Hematopoietic multipotent progenitor cell treated with erythropoietin and hydrocortisone succinate and interleukin-3 and kit ligand, for 15 days (in vitro differentiated cells): Measurements from ENCODE around the gene KIF2A.
A peak's percentile ranks its signal among the peaks of the same experiment; 100 is the strongest.
"Not testable (repeated sequence)": the region's sequence is repeated elsewhere in the genome, so short reads cannot be mapped to it uniquely, and the experiment has no call there.

Experiments used
- DNase-seq: peaks from one replicate; pipeline ENCODE4 v3.0.0-alpha.2; 2015; ENCODE audit warnings: low spot score

The KIF2A gene

DNA sequence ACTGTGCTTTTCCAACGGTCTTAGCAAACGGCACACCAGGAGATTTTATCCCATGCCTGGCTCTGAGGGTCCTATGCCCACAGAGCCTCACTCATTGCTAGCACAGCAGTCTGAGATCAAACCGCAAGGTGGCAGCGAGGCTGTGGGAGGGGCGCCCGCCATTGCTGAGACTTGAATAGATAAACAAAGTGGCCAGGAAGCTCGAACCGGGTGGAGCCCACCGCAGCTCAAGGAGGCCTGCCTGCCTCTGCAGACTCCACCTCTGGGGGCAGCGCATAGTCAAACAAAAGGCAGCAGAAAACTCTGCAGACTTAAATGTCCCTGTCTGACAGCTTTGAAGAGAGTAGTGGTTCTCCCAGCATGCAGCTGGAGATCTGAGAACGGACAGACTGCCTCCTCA, 14.2 kb upstream of the KIF2A start:
- DNase-seq = not testable (repeated sequence)

DNA sequence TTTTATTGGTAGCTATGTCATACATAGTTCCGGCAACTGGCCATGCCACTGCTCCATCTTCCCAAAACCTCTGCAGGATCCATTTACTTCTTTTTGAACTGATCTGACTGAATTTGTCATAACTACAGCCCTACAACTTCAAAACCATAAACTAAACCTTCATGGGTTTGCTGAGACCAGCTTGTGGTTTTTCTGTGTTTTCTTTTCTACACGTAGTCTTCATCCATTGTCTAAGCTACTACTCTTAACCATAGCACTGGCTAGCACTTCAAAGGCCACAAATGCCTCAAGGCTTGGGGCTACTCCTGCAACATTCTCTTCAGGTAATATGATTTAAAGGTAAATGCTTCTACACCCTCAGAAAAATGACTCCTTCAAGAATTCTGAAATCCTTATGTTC, 9.0 kb upstream of the KIF2A start:
- DNase-seq = no peak

DNA sequence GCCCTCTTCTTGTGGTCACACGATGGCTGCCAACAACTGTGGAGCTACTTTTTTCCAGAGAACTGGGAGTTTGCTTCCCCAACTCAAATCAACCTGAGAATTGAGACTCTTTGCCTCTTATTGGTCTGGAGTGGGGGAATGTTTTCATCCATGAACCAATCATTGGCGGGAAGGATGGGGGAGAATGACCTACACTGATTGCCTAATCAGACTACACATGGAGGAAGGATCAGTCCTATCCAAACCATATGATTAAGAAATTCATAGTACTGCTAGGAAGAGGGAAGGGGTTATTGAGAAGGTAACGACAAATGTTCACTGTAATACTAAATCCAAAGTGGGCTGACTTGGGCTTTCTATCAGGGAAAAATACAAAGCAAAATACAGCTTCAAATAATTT, 7.9 kb upstream of the KIF2A start:
- no peak for DNase-seq

DNA sequence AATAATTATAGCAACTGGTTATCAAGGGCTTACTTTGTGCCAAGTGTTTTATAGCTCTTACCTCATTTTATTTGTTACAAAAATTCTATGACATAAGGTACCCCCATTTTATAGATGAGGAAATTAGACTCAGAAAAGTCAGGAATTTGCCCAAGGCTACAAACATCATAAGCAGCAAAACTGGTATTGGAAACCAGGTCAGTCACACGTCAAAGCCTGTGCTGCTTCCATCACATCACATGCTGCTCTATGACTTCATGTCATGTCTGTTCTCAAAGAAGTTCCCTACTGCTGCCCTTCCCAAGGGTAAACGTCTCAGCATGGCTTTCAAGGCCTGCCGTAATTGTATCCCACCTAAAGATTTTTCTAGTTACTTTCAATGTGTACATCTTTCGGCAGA, 6.9 kb upstream of the KIF2A start:
- no peak for DNase-seq

DNA sequence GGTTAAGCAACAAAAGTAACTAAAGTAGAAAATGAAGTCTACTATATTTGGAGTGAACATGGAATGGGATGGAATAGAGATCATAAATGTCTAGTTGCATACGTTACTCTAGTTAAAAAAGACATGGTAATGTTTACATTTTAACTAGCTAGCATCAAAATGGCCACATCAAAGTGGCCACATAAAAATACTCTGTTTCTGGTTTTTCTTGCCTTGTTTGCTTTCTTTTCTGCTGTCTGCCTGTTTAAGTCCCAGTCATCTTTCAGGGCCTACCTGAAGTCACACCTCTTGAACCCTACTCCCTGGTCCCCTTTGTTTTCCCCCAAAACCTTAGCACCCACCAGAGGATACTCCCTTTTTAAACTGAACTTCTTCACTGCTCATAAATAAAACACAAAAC, 6.4 kb upstream of the KIF2A start:
- DNase-seq = no peak

DNA sequence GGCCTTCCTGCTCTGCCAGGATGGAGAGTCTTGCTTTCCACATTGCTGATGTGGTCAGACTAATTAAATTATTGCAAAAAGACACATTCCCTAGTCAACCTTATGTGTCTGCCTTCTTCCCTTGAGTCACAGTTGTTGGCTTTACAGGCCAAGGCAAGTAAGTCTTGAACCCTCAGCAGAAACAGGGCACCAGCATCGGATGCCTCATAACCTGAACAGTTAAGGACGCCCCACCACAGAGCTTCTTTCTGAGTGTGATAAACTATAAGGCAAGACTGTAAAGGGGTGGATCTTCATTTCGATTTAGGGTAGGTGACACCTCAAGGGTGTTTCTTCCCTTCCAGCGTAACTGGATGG, 670 bp upstream of the KIF2A start:
- no peak for DNase-seq

DNA sequence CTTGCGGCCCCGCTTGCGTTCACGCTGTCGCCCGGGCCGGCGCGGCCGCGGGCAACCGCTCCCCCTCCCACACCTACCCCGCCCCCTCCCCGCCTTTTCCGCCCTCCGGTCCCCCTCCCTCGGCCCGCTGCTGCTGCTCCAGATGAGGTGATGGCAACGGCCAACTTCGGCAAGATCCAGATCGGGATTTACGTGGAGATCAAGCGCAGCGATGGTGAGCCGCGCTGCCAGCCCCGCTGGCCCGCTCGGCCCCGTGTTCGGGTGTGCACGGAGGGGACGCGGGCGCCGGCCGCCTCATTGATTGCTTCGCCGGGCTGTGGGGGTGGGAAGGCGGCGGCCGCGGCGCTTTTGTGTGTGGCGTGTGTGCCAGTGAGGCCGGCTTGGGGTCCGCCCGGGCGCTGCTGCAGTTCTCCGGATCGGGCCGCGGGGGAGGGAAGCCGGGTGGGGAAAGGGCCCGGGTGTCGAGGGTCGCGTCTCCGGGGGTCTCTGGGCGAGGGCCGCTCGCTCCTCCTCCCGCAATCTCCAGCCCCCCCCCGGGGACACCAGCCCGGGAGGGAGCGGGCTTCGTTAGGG, 403 bp downstream of the KIF2A start:
- peak; percentile 30 for DNase-seq

DNA sequence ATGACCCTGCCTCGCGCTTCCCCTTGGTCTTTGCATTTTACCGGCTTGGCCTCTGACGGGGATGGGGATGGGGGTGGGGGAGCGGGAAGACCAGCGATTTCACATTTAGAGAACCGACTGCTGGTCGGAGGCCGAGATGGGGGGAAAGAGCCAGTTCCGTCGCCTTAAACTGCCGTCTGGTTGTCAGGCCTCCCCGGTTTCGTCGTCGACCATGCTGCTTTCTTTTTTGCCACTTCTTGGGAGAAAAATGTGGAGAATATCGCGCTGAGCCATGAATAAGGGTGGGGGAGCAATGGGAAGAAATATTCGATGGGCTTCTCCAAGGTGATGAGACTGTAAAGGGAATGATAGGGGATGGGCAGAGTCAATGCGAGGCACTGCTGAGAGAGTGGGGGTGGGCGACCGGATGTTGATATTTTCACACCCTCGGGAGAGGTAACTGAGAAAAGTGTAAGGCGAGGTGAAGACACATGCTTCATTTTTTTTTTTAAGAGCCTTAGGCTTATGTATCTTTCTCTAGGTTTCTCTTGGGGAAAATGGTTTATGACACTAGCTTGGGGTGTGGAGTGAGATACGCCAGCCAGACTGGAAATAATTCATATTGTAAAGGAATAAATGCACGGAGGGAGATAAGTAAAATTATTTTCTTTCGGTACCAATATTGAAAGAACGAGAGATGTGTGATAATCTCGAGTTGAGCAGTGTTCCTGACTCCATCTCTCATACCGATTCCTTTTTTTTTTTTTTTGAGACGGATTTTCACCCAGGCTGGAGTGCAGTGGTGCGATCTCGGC, 1.1 kb downstream of the KIF2A start:
- DNase-seq = no peak

DNA sequence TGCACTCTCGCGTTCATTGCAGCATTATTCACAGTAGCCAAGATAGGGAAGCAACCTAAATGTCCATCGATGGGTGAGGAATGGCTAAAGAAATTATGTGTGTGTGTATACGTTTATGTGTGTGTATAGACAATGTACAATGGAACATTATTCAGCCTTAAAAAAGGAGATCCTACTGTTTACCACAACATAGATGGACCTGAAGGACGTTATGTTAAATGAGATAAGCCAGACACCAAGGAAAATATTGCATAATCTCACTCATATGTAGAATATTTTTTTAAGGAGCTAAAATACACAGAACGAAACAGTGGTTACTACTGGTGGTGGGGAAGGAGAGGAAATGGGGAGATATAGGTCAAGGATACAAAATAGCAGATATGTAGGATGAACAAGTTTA, 2.4 kb downstream of the KIF2A start:
- DNase-seq = no peak

DNA sequence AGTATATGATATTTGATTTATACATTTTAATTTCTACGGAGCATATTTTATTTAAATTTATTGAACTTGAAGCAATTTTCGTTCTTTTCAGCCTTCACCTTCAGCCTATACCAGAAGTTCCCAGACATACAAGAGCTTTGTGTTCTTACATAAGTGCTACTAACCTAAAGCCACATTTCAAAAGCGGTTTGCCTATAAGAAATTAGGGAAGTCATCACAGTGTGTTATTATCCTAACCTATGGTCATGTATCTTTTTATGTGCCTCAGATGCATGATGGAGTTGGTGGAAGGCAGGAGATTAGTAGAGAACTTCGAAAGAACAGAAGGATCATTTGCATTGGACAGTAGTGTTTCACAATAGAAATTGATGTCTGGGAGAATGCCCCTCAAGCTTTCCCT, 3.1 kb downstream of the KIF2A start:
- DNase-seq = no peak

DNA sequence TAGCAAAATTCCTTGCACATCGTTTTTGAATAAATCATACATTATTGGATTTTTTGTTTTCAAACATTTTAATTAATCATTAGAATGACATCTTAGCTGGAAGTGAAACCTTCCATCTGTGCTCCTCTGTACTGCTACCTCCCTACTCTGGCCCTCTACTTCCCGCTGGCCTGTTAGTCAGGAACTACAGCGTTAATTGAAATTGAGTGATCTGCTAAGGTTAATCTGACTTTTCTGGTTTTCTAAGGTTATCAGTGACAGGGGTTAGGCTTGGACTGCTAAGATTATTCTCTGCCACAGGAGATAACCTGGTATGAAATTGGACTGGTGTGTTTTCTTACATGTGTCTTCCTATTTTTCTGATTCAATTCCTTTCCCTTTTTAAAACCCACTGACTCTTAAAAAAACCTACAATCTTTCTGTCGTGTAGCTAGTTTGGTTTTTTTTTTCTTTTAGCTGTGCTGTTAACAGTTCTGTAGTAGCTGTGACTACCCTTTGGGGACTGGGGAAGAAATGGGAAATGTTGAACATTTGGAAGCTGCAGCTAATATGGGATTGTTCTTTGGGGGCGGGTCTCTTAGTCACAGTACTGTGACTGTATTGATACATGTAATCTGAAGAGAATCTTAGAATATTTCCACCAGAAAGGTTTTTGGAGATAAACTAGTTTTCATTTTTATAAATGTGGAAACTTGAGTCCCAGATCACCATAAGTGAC, 4.6 kb downstream of the KIF2A start:
- no peak for DNase-seq

DNA sequence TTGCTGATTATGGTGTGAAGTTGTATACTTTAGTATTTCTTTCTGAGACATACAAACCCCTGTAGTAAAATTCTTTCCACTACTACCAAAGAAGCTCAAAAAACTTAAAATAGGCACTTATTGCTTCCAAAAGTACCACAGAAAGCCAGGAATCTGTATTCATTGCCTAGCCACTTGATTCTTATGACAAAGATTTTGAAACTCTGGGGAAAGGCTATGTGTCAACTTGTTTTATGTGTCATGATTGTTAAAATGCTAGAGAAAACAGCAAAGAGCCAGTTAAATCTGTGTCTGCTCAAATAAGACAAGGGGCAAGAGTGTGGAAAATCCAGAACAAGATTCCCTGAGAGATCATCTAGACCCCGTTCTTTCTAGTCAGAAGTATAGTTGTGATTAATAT, 6.0 kb downstream of the KIF2A start:
- no peak for DNase-seq

DNA sequence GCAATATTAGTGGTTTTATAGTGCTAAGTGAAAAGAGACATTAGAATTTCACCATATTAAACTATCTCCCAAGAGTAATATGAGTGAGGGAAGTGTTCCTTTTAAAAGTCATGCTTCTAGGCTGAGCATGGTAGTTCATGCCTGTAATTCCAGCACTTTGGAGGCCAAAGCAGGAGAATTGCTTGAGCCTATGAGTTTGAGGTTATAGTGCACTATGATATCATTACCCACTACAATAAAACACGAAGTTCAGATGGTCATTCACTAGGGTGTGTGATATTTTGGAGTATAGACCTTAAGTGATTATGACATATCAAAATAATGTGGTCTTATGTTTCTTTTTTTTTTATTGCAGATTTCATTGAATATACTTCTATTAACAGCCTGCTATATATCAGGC, 6.7 kb downstream of the KIF2A start:
- no peak for DNase-seq

DNA sequence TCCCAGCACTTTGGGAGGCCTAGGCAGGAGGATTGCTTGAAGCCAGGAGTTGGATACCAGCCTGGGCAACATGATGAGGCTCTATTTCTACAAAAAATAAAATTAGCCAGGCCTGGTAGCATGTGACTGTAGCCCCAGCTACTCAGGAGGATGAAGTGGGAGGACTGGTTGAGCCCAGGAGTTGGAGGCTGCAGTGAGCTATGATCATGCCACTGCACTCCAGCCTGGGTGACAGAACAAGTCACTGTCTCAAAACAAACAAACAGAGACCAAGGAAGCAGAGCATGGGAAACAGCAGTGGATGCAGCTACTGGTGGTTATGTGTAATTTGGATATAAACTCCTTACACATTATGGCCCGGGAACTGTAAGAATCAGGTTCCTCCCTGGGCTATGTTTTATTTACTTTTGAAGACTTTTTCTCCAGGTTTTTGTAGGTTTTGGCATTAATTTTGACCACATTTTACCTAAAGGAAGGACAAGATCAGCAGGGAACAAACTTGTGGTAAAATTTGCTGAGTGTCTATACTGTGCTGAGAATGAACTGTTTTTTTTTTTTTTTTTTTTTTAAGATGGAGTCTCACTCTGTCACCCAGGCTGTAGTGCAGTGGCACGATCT, 8.3 kb downstream of the KIF2A start:
- no peak for DNase-seq

DNA sequence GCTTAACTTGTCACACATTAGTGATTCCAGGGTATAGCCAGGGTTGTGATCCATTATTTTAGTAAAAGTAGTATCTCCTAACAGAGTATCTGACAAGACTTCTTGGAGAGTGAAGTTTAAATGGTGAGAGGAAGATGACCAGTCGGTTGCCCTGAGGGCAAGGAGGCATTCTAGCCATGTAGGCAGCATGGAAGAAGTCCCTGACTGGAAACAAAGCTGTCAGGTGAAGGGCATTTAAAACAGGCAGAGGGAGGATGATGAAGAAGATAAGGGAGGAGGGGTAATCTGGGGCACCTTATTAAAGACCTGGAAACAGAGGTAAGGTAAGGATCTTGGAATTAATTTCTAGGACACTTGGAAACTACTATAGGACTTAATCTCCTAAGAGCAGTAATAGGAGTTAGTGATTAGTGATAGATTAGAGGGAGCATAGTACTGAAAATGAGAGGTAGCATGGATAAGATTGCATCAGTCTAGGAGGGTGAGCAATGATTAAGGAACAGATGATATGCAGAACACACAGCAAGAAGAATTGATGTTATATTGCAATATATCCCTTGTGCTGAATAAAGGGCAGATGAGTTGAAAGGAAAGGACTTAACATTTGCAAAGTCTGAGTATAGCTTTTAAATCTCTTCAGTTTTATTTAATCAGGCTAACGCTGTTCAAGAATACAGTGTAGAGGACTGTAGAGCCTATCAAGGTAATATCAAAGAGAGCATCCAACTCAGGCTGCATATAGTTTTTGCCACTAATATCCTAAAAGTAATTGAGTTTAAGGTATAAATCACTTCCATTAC, 9.6 kb downstream of the KIF2A start:
- no peak for DNase-seq

DNA sequence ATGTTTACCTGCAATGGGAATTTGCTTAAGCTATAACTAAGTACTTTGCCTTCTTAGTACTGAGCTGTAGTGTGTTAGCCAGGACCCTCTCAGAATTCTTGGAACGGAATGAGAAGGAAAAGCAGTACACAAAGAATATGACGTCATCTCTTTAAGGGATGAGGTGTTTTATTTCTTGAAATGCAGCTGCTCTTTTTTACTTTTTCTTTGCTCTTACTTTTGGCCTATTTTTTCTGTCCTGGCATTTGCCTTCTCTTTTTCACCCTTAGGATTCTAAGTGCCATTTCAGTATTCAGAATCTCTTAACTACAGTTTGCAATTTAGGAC, 10.1 kb downstream of the KIF2A start:
- DNase-seq = no peak

DNA sequence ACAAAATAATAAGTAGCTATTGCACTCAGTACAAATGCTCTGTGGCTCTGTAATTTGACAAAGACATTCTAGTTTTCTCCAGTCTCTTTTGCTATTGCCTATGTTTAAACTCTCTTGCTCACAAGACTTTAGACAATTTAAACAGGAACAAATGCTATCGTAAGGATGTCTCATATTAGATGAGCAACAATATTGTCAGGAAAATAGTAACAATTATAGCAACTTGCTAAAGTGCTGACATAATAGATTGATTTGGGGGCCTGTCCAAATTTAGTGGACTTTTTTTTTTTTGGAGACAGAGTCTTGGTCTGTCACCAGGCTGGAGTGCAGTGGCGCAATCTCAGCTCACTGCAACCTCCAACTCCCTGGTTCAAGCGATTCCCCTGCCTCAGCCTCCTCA, 11.8 kb downstream of the KIF2A start:
- no peak for DNase-seq

DNA sequence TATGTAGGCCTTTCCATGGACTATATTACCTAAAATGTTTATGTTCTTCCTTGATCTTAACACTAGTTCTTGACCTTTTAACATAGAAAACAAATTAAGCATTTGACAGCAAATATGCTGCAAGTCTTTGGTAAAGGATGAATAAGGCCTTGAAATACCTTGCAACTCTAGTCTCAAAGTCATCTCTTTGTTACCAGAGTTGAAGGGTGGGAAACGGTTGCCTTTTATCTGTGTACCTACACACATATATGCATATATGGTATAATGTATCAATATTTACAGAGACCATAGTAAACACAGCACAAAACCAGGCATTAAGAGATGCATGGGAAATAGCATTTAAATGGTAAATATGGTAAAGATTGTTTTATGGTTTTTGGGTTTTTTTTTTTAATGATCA, 16.5 kb downstream of the KIF2A start:
- no peak for DNase-seq

DNA sequence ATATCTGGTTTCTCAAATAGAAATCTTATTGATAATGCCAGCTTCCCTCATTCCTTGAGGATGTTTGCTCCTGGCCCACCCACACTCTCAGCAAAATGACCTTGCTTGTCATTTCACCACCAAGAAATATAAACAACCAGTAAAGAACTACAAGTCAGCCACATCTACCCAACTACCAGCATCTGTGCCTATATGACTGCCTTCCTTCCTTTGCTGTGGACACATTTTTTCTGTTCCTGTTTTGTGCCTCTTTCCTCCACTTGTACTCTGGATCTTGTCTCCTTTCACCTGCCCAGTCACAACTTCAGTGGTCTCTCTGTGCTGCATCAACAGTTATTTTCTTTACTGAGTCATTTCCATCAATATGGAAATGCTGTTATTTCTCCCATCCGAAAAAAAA, 20.3 kb downstream of the KIF2A start:
- no peak for DNase-seq

DNA sequence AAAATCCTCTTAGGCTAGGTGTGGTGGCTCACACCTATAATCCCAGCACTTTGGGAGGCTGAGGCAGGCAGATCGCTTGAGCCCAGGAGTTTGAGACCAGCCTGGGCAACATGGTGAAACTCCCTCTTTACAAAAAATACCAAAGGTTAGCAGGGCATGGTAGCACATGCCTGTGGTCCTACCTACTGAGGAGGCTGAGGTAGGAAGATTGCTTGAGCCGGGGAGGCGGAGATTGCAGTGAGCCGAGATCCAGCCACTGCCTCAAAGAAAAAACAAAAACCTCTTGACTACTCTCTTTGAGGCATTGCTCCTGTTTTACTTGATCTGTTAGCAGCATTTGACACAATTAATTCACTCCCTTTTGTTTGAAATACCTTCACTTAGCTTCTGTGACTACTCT, 20.7 kb downstream of the KIF2A start:
- DNase-seq = no peak

DNA sequence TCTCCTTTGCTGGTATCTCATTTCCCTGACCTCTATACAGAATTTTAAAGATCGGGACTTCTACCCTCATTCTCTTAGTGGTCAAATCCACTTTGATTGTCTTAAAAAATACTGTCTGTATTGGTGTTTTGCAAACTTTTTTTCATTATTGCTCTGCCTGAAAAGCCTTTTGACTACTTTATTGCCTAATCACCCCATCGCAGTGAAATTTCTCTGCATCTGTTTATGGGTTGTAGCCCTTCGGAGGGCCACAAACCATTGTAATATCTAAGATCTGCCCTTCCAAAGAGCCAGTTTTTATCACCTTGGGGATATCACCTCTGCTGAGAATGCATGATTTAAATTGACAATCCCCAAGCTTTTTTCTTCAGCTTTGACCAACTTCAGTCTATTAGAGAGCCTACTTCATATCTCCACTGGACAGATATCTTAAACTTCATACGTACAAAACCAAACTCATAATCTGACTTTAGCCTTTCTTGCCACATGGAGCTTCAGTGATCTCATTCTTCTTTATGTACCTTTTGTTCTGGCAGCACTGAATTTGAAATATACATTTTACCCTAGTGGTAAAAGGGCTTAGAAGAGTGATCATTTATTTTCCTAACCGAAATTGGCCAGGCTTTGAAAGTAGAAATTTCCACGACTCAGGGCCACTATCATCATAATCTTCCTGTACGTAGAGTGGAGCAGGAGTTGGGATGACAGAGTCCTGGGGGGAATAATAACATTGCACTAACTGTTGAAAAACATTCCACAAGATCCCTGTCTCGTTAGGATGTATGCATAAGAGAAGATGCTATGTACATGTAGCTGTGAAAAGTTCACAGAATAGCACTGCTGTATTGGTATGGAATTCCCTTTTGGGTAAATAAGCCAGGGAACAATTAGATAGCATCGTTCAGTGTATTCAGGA, 21.4 kb downstream of the KIF2A start:
- no peak for DNase-seq
